ENCODE results near the gene MBP. TPM values are rescaled to one million over a fixed set of nuclear protein-coding genes. Genes with fewer than 3 reads are reported as not detected.

MBP gene
- total RNA-seq, 2 experiments from 2014 or later = 138 to 148 TPM

- peak overlapping the region; percentile 4 for H3K4me3 Mint-ChIP-seq
- ATAC-seq (ENCODE audit: low read depth) = no peak
Observed at GRCh38 chr18:76963936-76964335, 168.6 kb downstream of the MBP start.

DNA sequence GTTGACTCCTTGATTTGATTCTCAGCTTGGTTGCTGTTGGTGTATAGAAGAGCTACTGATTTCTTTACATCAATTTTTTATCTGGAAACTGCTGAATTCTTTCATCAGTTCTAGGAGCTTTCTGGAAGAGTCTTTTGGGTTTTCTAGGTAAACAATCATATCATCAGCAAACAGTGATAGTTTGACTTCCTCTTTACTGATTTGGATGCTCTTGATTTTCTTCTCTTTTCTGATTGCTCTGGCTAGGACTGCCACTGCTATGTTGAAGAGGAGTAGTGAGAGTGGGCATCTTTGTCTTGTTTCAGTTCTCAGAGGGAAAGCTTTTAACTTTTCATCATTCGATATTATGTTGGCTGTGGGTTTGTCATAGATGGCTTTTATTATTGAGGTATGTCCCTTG, 169.7 kb downstream of the MBP start:
- Mint-ChIP-seq H3K4me3 (no peak overlapping the region), H3K4me1 (peaks cover 19% of the 10 kb centered on the region), H3K9me3 (no peaks in the 10 kb centered on the region), H3K27ac (no peak overlapping the region), H3K27me3 (no peaks in the 10 kb centered on the region), H3K36me3 (peaks cover 47% of the 10 kb centered on the region)
- no peak for DNase-seq
- no peak for ATAC-seq (ENCODE audit: low read depth)
- POLR2A ChIA-PET = no interaction called here

More at GRCh38 chr18:76963936-76964335, 168.6 kb downstream of the MBP start:
- DNase-seq = no peak
- Mint-ChIP-seq H3K27me3 (no peaks in the 10 kb centered on the region), H3K36me3 (peaks cover 49% of the 10 kb centered on the region), H3K9me3 (no peaks in the 10 kb centered on the region), H3K4me1 (peaks cover 19% of the 10 kb centered on the region), H3K27ac (peak overlapping the region; percentile 4)
- POLR2A ChIA-PET = no interaction called here

DNA sequence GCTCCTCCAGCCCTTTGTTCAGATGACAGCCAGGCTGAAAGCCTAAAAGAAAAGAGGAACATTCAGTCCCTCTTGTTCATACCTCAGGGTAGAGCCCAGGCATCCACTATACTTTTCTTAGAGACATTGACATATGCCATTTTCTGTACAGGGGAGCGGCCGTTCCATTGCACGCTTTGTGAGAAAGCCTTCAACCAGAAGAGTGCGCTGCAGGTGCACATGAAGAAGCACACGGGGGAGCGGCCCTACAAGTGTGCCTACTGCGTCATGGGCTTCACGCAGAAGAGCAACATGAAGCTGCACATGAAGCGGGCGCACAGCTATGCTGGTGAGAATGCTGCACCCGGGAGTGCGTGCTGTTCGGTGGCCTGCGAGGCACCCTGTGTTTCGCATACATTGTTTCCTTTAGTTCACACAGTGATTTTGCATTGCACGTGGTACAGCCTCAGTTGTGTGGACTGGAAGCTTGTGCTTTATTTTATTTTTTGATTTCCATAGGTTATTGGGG, 172.0 kb downstream of the MBP start:
- ATAC-seq (ENCODE audit: low read depth) = no peak
- Mint-ChIP-seq H3K4me1 (peaks cover 23% of the 10 kb centered on the region), H3K36me3 (peaks cover 52% of the 10 kb centered on the region), H3K27ac (no peak overlapping the region), H3K27me3 (no peaks in the 10 kb centered on the region), H3K4me3 (no peak overlapping the region), H3K9me3 (no peaks in the 10 kb centered on the region)
- POLR2A ChIA-PET = no interaction called here
- no peak for DNase-seq

DNA sequence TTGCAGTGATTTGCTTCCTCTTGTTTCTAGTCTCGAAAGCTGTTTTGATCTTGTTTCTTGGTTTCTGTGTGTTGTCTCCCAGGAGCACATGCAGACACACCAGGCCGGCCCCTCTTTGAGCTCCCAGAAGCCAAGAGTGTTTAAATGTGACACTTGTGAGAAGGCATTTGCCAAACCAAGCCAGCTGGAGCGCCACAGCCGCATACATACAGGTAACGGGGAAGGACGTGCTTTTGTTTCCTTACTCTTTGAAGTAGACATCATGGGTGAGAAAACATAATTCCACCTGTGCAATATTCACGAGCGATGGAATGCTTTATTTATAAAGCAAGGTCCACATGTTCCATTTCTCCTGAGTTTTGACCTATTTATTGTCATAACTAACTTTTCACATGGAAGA, 173.0 kb downstream of the MBP start:
- POLR2A ChIA-PET = no interaction called here
- Mint-ChIP-seq H3K27me3 (no peaks in the 10 kb centered on the region), H3K36me3 (peaks cover 45% of the 10 kb centered on the region), H3K9me3 (no peaks in the 10 kb centered on the region), H3K27ac (no peak overlapping the region), H3K4me3 (no peak overlapping the region), H3K4me1 (peaks cover 22% of the 10 kb centered on the region)
- no peak for DNase-seq
- ATAC-seq (ENCODE audit: low read depth) = no peak

DNA sequence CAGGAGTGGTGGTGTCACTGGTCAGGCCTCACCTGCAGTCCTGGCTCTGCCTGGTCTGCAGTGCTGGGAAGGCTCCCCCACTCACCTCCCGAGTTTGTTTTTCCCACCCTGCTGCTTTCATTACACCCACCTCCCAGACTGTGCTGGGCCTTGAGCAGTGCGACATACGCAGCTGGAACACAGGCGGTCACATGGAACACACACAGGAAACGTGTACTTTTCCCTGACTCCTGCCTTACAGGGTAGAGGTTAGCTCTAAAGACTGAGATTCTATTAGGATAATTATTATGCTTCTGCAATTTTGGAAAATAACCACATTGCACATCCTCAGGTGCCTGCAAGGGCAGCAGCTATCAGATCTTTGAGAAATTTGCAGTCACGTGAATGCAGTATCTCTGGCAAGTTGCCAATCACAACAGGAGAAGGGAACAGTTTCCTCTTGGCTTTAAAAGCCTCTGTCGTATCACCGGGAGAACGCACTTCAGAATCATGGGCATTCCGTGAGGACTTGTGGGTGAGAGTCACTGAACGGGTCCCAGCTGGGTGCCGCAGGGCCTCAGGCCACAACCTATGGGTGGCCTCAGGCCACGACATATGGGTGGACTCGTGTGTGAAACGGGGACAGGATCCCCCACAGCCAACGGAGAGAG, 173.8 kb downstream of the MBP start:
- Mint-ChIP-seq H3K4me1 (peaks cover 16% of the 10 kb centered on the region), H3K4me3 (no peak overlapping the region), H3K27me3 (no peaks in the 10 kb centered on the region), H3K9me3 (no peaks in the 10 kb centered on the region), H3K27ac (no peak overlapping the region), H3K36me3 (peaks cover 41% of the 10 kb centered on the region)
- ATAC-seq (ENCODE audit: low read depth) (no peak), DNase-seq (no peak)
- POLR2A ChIA-PET = no interaction called here

GRCh38 chr18:76957384-76958355, 174.9 kb downstream of the MBP start:
- no peaks in the 10 kb centered on the region for H3K9me3 Mint-ChIP-seq
- POLR2A ChIA-PET = no interaction called here
- H3K4me3 Mint-ChIP-seq = no peak overlapping the region
- H3K36me3 Mint-ChIP-seq = peaks cover 35% of the 10 kb centered on the region
- ATAC-seq (ENCODE audit: low read depth) (no peak), DNase-seq (no peak)
- no peaks in the 10 kb centered on the region for H3K27me3 Mint-ChIP-seq
- peaks cover 4% of the 10 kb centered on the region for H3K4me1 Mint-ChIP-seq
- H3K27ac Mint-ChIP-seq = peak overlapping the region; percentile 26

DNA sequence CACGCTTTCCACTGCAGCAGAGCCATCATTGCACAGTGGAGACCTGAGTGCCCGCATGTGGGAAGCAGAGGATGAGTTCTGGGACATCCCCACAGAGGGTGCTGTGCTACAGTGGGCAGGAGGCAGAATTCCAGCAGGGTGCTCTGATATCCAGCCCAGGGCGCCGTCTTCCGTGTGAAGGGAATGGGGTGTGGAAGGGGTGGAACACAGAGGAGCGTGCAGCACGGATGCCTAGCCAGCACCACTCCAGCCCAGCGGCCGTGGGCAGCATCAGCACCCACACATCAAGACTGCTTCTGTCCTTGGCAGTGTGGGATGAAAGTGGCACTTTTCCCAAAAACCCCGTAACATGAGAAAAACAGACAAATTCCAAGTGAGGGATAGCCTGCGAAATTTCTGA, 175.9 kb downstream of the MBP start:
- Mint-ChIP-seq H3K36me3 (peaks cover 26% of the 10 kb centered on the region), H3K4me3 (no peak overlapping the region), H3K27ac (no peak overlapping the region), H3K27me3 (no peaks in the 10 kb centered on the region), H3K9me3 (no peaks in the 10 kb centered on the region), H3K4me1 (peaks cover 6% of the 10 kb centered on the region)
- ATAC-seq (ENCODE audit: low read depth) (no peak), DNase-seq (no peak)
- POLR2A ChIA-PET = no interaction called here

GRCh38 chr18:76955524-76956170, 176.9 kb downstream of the MBP start:
- peaks cover 29% of the 10 kb centered on the region for H3K36me3 Mint-ChIP-seq
- no peak overlapping the region for H3K27ac Mint-ChIP-seq
- no peaks in the 10 kb centered on the region for H3K27me3 Mint-ChIP-seq
- no peaks in the 10 kb centered on the region for H3K9me3 Mint-ChIP-seq
- POLR2A ChIA-PET = no interaction called here
- ATAC-seq (ENCODE audit: low read depth) (no peak), DNase-seq (no peak)
- no peak overlapping the region for H3K4me3 Mint-ChIP-seq
- peaks cover 13% of the 10 kb centered on the region for H3K4me1 Mint-ChIP-seq

DNA sequence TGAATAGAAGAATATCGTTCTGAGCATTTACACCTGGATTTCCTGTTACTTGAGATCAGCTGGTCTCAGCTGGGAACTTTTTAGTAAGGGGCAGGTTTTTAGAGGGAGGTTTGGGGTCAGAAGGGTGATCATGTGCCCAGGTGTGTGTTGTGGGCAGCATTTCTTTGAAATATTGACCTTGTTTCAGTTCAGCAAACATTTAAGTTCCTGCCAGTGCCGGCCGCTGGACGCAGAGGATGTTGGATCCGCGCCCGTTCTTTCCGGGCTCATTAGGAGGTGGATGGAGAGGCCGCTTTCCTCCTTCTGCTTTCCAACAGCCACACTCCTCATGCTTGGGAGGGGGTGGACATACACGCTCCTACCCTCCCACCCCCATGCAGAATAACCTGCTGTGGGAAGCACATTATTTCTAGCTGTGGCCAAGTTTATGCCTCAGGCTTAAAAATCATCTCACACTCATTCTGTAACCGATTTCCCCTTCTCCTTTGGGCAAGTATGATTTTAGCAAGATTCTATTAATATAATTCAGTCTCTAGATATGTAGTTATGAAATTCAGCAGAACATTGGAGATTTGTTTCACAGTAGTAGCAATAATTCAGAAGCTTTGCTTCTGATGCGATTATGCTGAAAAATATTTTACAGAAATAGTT, 178.9 kb downstream of the MBP start:
- peaks cover 14% of the 10 kb centered on the region for H3K4me1 Mint-ChIP-seq
- H3K9me3 Mint-ChIP-seq = no peaks in the 10 kb centered on the region
- POLR2A ChIA-PET = no interaction called here
- ATAC-seq (ENCODE audit: low read depth) (no peak), DNase-seq (no peak)
- H3K4me3 Mint-ChIP-seq = no peak overlapping the region
- H3K27me3 Mint-ChIP-seq = no peaks in the 10 kb centered on the region
- peaks cover 29% of the 10 kb centered on the region for H3K36me3 Mint-ChIP-seq
- H3K27ac Mint-ChIP-seq = no peak overlapping the region

DNA sequence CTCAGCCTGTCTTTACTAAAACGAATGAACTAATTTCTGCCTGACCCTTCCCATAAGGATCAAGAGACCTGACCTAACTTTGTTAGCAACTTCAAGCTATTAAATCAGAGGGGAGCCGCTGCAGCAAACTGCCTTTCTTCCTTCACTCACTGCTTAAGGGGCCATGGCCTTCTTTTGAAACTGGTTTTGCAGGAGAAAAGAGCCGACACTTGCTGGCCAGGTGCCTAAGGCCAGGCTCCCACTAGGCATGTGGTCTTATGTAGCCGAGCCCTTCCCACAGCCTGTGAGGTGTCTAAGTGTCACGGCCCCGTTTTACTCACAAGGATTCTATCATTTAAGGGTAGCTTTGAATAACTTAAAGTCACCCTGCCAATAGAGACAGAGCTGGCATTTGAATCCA, 179.4 kb downstream of the MBP start:
- Mint-ChIP-seq H3K36me3 (peaks cover 34% of the 10 kb centered on the region), H3K27me3 (no peaks in the 10 kb centered on the region), H3K9me3 (no peaks in the 10 kb centered on the region), H3K27ac (no peak overlapping the region), H3K4me3 (no peak overlapping the region), H3K4me1 (peaks cover 20% of the 10 kb centered on the region)
- ATAC-seq (ENCODE audit: low read depth) (no peak), DNase-seq (no peak)
- POLR2A ChIA-PET = no interaction called here

DNA sequence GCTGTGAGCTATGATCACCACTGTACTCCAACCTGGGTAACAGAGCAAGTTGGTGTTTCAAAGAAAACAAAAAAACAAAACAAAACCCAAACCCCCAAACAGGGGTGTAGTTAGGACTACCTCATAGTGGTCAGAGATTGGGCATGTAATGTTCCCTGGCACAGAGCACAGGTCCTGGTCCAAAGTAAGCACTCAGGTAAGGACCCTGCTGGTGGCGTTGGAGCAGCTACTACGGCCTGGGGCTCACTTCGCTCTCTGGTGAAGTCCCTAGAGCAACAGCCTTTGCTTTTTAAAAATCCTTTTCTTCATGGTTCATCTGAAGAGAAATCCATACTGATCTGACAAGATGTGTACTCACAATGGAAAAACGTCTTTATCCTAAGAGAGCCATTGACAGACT, 179.8 kb downstream of the MBP start:
- no peak overlapping the region for H3K4me3 Mint-ChIP-seq
- no peaks in the 10 kb centered on the region for H3K9me3 Mint-ChIP-seq
- peaks cover 38% of the 10 kb centered on the region for H3K36me3 Mint-ChIP-seq
- POLR2A ChIA-PET = no interaction called here
- DNase-seq = no peak
- peaks cover 23% of the 10 kb centered on the region for H3K4me1 Mint-ChIP-seq
- H3K27ac Mint-ChIP-seq = no peak overlapping the region
- ATAC-seq (ENCODE audit: low read depth) = no peak
- H3K27me3 Mint-ChIP-seq = no peaks in the 10 kb centered on the region

DNA sequence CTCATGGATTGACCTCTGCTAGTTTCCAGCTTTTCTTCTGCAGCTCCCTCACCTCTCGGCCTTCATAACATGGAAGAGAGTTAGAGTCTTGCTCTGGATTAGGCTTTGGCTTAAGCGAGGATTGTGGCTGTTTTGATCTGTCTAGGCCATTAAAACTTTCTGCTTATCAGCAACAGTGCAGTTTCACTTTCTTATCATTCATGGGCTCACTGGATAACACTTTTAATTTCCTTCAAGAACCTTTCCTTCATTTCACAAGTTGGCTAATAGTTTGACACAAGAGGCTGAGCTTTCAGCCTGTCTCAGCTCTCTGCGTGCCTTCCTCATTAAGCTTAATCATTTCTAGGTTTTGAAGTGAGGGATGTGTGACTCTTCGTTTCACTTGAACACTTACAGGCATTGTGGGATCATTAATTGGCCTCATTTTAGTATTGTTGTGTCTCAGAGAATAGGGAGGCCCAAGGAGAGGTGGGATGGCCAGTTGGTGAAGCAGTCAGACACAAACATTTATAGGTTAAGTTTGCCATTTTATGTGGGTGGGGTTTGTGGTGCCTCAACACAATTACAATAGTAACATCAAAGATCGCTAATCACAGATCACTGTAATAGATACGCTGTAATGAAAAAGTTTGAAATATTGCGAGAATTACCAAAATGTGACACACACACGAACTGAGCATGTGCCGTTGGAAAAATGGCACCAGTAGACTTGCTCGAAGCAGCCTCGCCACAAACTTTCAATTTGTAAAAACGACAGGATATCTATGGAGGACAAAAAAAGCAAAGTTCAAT, 180.9 kb downstream of the MBP start:
- Mint-ChIP-seq H3K27ac (no peak overlapping the region), H3K4me1 (peaks cover 23% of the 10 kb centered on the region), H3K9me3 (no peaks in the 10 kb centered on the region), H3K4me3 (no peak overlapping the region), H3K27me3 (no peaks in the 10 kb centered on the region), H3K36me3 (peaks cover 40% of the 10 kb centered on the region)
- DNase-seq (no peak), ATAC-seq (ENCODE audit: low read depth) (no peak)
- POLR2A ChIA-PET = interaction anchor here (0.6 kb wide), 1 partner anchor 131 kb away, joined by 3 read pairs; no protein-coding TSS in a partner anchor

Data from activated naive CD8-positive, alpha-beta T cell treated with anti-CD3 and anti-CD28 coated beads, Interleukin-2, amount 10 ng/mL, durations not matched to agents 7 days and 5 days (primary cell).